NCI-H524 treated with DMSO at 0.1 percent for 48 hours (cell line): Measurements from ENCODE around the gene PTAR1.
A peak's percentile ranks its signal among the peaks of the same experiment; 100 is the strongest.
"Not testable (repeated sequence)": the region's sequence is repeated elsewhere in the genome, so short reads cannot be mapped to it uniquely, and the experiment has no call there.

Experiments
- DNase-seq: peaks from one replicate; lab custom pipeline; 2025; lab: John Stamatoyannopoulos, UW

Gene PTAR1, protein sequence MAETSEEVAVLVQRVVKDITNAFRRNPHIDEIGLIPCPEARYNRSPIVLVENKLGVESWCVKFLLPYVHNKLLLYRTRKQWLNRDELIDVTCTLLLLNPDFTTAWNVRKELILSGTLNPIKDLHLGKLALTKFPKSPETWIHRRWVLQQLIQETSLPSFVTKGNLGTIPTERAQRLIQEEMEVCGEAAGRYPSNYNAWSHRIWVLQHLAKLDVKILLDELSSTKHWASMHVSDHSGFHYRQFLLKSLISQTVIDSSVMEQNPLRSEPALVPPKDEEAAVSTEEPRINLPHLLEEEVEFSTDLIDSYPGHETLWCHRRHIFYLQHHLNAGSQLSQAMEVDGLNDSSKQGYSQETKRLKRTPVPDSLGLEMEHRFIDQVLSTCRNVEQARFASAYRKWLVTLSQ

DNA sequence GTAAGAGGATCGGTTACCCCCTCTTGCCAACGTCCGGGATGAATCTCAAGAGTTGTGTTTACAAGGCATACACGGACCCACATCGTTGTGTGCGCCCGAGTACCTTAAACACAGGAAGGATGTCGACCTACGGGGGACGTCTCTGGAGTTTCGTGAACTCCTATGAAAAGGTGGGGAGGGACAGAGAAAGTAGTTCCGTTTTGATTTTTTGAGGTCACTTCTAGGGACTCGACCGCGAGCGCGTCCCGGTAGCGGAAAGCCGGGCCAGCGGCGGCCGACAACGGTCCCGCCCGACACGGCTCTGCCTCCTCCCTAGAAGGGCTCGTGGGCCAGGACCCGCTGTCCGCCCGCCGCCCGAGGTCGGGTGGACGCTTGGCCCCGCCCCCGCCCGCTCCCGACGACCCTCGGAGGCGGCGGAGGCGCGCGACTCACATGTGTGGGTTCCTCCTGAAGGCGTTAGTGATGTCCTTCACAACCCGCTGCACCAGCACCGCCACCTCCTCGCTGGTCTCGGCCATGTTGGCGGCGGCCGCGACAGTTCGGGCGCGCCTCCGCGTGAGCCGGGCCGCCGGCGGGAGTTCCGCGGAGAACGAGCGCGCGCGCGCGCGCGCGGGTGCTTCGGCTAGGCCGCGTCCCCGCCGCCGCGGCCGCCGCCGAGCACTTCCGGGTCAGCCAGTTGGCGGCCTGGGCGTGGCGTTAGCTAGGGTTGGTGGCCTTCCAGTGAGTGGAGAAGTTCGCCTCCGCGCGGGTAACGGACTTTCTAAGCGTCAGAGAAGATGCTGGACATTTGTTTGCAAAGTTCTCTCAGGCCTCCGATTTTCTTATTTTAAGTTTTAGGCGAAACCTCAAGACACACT lies at the start of gene PTAR1:
PTAR1 (minus strand) TSS at position 591 of the 857 bp plus-strand sequence; CDS start at position 518, 73 bp downstream.
- peak; percentile 16 for DNase-seq

DNA sequence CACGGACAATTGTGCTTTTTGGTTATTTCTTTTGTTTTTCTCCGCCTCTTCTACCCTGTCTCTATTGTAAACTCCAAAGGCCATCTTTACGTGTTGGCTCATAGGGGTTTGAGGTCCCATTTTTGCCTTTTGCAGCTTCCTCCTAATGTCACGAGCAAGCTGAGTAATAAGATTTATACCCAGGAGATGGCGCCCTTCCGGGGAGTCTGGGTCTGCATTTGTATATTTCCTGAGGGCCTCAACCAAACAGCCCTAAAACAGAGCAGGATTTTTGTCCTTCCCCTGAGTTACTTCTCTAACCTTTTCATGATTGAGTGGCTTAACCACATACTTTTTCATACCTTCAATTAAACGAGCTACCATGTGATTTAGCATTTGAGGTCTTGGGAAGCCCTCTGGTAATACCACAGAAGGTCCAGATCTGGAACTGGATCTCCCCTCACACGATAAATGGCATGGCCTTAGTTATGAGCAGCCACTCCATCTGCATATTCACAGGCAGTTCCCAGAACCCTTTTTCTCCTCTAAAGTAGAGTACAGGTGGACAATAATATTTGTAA lies 49.6 kb upstream of the PTAR1 start:
- DNase-seq = no peak

- DNase-seq = no peak
These were observed 46.8 kb upstream of the PTAR1 start for GRCh38 chr9:69806627-69807026.

- no peak for DNase-seq
These were observed 46.2 kb upstream of the PTAR1 start for GRCh38 chr9:69805962-69806515.

- no peak for DNase-seq
These were observed 42.2 kb upstream of the PTAR1 start for GRCh38 chr9:69801989-69802388.

DNA sequence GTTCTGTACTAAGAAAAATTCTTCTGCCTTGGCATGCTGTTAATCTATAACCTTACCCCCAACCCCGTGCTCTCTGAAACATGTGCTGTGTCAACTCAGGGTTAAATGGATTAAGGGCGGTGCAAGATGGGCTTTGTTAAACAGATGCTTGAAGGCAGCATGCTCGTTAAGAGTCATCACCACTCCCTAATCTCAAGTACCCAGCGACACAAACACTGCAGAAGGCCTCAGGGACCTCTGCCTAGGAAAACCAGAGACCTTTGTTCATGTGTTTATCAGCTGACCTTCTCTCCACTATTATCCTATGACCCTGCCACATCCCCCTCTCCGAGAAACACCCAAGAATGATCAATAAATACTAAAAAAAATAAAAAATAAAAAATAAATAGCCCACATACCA lies 40.2 kb upstream of the PTAR1 start:
- not testable (repeated sequence) for DNase-seq

- DNase-seq = not testable (repeated sequence)
These were observed 39.7 kb upstream of the PTAR1 start for GRCh38 chr9:69799521-69799920.

DNA sequence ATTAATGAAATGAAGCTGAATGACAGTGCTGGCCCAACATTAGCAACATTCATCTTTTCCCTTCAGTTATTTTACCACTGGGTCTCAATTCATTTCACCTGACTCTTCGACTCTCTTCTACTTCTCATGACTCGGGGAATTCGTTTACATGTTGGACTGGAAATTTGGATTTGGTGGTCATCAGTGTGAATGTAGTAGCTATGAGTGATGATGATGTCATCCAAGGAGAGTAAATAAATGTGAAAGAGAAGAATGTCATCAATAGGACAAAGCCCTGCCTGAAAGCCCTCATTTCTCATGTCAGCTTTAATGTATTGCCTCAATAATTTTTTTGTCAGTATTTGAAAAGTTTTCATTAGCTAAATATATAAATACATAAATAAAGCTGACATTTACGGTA lies 38.9 kb upstream of the PTAR1 start:
- DNase-seq = no peak

- DNase-seq = no peak
These were observed 37.9 kb upstream of the PTAR1 start for GRCh38 chr9:69797675-69798074.

- DNase-seq = no peak
These were observed 34.5 kb upstream of the PTAR1 start for GRCh38 chr9:69794356-69794755.

DNA sequence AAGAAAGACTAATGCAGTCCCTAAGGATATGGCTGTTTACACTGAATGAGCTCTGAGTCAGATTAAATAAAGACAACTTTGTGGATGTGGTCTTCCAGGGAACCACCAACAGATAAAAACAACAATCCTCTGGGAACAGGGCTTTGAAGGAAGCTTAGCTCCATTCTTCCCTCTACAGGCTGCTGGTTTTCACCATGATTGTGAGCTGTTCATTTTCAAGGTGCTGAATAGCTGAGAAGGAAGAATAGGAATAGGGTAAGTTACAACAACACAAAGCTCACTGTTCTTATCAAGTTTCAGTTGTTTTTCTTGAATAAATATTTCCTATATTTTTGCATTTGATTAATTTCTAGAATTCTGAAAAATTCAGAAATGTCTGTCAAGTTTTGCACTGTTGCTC lies 25.9 kb upstream of the PTAR1 start:
- DNase-seq = no peak

DNA sequence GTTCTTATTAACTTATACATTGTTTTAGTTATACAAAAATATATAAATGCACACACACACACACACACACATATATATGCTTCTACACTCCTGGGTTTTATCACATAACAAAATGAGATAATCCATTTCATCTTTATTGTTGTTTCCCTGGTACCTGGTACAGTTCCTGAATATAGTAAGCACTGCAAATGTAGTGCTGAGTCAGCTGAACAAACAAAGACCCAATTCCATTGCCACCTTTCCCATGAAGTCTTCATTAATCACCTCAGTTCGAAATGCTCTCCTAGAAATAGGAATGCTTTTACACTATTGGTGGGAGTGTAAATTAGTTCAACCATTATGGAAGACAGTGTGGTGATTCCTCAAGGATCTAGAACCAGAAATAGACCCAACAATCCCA lies 13.4 kb upstream of the PTAR1 start:
- DNase-seq = no peak

DNA sequence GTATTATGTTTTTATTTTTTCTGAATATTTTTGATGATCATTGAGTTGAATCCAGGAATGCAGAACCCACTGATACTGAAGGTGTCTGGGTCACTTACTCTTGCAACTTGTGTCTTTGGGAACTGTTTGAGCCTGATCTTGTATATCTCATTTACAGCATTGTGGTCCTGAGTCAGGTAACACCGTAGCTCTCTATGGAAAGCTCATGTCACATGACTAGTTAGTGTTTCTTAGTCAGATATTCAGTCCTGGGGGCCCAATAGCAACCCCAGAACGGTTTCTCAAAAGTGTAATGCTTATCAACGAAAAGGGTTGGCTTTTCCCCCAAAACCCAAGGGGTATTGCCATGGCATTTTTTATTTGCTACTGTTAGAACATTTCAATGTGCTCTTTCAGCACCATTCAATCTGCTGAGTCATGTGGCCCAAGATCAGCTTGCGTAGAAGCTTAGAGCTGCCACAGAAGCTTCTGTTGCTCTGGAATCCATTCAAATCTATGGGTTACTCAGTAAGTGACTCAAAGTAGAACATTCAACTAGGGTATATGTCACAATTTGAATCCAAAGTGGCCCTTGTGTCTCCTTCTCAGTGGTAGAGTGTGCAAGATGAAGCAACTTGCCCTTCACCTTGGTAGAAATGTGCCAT lies 12.1 kb upstream of the PTAR1 start:
- no peak for DNase-seq

GRCh38 chr9:69768716-69769115 lies 8.9 kb upstream of the PTAR1 start:
- no peak for DNase-seq

DNA sequence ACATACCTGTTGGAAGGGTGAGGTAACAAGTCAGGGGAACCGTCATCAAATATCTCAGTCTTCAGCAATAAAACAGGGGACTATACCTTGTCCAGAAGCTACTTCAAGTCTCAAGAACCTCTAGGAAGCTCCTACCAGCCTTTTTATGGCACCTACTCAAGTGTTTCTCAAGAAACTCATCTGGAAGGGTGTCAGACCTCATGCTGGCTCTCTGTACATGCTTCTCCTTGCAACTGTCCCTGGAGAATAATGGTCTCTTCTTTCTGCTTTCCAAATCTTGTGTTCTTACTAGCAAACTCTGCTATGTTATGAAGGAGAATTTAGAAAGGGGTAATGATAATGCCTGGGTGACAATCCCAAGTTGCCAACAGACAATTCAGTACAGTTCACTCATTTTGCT lies 8.3 kb upstream of the PTAR1 start:
- DNase-seq = no peak

- not testable (repeated sequence) for DNase-seq
These were observed 4.1 kb upstream of the PTAR1 start for GRCh38 chr9:69763862-69764261.

- no peak for DNase-seq
These were observed 2.7 kb upstream of the PTAR1 start for GRCh38 chr9:69762527-69762926.

GRCh38 chr9:69760278-69760610 lies 433 bp upstream of the PTAR1 start:
- no peak for DNase-seq

DNA sequence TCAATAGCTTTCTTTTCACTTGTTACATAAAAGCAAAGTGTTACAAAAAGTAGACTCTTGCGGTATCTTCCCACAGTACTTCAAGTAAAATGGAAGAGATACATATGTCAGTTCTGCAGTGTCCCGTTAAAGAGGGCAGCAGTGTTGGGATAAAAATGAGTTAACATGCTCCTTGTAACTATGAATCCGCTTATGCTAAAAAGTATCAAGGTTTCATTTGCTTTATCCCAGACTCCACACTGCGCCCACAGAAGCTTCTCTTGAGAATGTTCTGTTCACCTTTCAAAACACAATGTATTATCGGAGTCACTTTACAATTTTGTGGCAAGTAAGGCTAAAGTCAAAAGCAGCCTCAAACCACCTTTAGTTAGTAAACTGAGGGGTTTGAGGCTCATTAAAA lies 790 bp downstream of the PTAR1 start:
- no peak for DNase-seq

GRCh38 chr9:69757996-69758675 lies 1.7 kb downstream of the PTAR1 start:
- no peak for DNase-seq

GRCh38 chr9:69755205-69755604 lies 4.6 kb downstream of the PTAR1 start:
- no peak for DNase-seq

- DNase-seq = no peak
These were observed 6.0 kb downstream of the PTAR1 start for GRCh38 chr9:69753830-69754229.
